ENCODE measurements around the gene ATXN1.

Gene ATXN1

DNA sequence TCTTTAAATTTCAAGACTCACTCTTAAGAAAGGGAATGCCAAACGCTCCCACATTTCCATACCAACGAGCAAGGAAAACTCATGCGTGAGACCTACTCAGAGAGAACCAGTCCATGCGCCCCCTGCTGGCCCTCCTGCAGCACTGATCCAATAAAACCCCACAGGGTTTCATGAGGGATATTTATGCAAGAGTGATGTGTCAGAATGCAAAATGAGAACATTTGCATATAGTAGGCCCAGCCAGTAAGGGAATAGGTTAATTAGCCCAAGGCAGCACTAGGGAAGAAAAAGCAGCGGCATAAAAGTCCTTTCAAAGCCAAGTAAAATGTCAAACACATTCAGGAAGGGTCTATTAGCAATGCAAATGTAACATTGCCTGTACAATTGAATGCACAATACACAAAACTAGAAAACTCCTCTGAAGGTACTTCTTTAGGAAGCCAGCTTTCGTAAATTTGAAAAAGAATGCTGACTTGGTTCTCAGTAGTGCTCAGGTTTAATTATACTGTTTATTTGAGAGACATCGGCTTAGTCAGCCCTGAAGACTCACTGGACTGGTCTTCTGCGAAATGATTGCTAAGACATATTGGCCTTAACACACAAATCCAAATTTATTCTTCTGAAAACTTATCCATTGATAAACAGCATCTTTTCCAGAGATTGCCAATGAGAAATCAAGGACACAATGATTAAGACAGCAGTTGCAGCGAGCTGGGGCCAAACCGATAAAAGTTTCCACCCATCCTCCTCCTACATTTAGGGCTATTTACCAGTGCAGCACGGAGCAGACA, 429.7 kb downstream of the ATXN1 start:
- peak; percentile 87 for DNase-seq (ENCODE audit: low spot score)

DNA sequence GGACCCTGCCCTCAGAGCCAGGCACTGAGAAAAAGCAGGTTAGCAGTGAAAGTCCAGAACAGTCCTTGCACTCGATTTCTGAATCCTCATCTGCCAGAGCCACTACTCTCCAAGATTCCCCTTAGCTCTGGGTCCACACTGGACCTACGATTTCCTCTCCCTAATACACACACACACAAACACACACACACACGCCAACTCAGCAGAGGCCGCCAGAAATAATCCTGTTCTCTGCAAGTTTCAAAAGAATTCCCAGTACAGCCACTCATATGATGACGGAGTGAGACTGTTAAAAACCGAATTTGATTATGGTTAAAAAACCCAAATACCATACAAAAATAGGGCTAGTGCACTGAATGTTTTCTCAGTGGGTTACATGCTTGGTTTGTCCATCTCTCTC, 432.0 kb downstream of the ATXN1 start:
- no peak for DNase-seq (ENCODE audit: low spot score)

DNA sequence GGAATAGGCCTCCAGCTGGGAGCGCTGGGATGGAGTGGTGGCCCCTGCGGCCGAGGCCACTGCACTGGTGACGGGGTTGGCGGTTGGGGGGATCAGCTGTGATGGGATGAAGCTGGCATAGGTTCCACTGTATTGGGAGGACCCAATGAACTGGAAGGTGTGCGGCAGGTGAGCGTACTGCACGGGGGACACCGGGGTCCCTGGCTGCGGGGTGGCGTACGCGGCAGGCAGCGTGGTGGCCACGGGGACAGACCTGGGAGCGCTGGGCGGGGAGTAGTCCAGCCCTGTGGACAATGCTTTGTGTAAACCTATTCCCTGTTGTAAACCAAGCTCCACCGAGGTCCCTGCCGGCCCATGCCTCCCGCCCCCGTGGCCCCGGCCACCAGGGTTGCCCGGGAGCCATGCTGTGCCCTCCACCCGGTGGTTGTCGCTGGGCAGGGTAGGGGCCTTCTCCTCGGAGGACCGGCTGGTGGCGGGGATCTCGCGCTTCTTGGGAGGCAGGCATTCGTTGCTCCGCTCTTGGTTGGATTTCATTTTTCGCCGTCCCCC, 433.4 kb downstream of the ATXN1 start:
- DNase-seq (ENCODE audit: low spot score), result no peak

DNA sequence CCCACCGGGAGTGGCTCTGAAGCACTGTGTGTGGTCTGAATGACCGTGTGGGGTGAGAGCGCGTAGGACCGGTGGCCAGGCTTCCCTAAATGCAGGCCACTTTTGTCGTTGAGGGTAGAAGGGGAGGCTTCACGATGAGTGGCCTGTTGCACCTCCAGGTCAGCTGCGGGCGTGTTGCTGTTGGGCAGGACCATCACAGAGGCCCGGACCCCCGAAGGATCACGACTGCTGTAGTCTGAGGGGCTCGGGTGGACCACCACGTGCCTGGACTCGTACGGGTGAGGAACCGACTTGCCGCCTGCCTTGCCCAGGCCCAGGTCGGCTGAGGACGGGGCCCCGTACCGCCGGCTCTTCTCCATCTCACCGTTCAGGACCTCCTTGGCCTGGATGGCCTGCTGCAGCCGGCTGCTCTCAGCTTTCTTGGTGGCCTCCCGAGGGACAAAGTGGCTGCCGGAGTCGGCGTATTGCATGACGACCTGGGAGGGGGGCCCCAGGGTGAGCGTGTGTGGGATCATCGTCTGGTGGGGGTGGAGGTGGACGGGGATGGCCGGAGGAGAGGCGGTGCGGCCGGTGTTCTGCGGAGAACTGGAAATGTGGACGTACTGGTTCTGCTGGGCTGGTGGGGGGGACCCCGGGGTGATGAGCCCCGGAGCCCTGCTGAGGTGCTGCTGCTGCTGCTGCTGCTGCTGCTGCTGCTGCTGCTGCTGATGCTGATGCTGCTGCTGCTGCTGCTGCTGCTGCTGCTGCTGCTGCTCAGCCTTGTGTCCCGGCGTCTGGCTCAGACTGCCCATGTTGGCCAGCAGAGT, 434.1 kb downstream of the ATXN1 start:
- DNase-seq (ENCODE audit: low spot score), result no peak

DNA sequence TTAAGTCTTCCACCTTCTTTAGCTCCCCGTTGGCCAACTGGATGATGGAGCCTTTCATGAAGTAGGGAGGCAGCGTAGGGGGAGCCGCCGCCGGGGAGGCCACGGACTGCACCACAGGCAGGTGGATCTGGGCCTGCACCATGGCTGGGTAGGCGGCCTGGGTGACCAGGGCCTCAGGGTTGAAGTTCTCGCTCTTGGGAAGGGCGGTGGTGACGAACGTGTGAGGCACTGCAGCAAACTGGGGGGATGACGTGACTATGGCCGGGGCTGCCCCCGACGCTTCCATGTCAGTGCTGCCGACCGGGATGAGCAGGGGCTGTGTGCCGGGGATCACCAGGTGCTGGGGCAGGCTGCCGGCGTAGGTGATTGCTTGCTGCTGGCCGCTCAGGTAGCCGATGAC, 434.7 kb downstream of the ATXN1 start:
- no peak for DNase-seq (ENCODE audit: low spot score)

DNA sequence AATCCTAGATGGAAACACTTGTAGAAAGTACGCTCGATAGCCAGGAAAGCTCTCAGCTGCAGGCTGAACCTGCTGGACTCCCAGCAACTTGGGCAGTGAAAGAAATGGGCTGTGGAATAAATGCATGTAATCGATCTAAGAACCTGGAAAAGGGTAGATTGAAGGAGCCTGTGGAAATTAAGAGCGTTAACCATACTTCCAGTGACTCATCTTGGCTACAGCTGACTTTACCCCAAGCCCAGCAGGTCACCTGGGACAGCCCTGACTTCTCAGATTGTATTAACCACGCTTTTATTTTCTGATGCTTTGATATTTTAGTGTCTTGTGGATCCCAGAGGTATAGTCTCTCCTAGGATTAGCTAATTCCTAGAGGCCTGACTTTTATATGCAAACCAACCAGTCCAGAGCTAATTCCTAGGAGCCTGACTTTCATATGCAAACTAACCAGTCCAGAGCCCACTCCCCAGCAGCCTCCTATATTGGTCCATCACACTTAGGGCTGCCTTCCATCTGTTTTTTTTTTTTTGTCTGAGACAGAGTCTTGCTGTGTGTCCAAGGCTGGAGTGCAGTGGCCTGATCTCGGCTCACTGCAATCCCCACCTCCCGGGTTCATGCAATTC, 436.5 kb downstream of the ATXN1 start:
- no peak for DNase-seq (ENCODE audit: low spot score)

DNA sequence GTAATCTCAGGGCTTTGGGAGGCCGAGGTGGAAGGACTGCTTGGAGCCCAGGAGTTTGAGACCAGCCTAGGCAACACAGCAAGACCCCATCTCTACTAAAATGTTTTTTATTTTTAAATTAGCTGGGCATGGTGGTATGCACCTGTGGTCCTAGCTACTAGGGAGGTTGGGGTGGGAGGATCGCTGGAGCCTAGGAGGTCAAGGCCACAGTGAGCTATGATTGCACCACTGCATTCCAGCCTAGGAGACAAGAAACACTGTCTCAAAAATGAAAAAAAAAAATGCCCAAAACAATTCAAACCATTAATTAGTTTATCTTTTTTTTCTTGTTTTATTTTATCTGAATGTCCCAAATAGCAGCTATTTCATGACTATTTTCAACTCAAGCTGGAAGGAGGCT, 437.1 kb downstream of the ATXN1 start:
- DNase-seq (ENCODE audit: low spot score), result no peak

DNA sequence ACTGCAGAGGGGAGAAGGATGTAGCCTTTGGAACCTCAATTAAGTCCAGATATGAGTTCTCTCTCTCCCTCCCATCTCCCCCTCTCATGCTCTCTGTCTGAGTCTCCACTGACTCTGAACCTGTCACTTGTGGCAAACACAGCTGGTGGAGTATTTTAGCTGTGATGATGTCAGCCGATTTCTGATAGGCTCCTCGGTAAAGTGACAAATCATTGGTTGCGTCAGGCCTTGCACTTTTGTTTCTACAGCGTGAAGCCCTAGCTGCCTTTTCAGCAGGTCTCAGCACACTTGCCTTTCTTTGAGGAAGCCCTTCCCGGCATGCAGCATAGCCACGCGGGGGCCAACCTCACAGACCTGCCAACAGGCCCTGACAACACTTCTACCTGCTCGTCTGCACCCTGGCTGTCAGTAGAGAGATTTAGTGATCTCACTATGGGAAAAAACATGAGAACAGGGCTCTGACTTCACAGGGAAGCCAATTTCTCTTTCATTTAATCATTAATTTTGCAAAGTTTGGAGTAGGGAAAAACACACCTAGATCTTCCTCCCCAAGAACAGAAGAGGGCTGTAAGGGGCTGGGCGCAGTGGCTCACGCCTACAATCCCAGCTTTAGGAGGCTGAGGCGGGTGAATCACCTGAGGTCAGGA, 438.5 kb downstream of the ATXN1 start:
- peak; percentile 94 for DNase-seq (ENCODE audit: low spot score)

DNA sequence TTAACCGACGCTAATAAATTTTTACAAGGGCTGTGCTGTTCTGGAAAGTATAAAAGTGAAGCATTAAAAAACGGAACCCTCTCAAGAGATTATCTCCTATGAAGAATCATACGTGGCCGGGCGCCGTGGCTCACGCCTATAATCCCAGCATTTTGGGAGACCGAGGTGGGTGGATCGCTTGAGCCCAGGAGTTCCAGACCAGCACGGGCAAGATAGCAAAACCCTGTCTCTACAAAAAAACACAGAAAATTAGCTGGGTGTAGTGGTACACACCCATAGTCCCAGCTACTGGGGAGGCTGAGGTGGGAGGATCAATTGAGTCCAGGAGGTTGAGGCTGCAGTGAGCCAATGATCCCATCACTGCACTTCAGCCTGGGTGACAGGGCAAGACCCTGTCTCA, 439.4 kb downstream of the ATXN1 start:
- no peak for DNase-seq (ENCODE audit: low spot score)

DNA sequence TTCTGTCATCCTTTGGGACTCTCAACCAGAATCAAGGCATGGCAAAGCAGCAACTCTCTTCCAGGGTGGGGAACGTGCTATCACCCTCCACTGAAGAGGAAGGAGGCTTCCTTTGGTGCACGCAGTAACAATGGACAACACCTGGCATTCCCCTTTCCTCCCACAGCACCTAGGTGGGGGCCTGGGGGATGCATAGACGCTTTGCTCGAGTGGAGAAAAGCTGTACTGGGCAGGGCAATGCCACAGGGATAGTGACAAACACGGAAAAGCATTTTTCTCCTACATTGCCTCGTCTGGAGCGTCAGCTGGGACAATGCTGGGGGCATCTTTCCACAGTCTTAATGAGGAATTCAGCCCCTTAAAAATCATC, 439.9 kb downstream of the ATXN1 start:
- DNase-seq (ENCODE audit: low spot score), result no peak

DNA sequence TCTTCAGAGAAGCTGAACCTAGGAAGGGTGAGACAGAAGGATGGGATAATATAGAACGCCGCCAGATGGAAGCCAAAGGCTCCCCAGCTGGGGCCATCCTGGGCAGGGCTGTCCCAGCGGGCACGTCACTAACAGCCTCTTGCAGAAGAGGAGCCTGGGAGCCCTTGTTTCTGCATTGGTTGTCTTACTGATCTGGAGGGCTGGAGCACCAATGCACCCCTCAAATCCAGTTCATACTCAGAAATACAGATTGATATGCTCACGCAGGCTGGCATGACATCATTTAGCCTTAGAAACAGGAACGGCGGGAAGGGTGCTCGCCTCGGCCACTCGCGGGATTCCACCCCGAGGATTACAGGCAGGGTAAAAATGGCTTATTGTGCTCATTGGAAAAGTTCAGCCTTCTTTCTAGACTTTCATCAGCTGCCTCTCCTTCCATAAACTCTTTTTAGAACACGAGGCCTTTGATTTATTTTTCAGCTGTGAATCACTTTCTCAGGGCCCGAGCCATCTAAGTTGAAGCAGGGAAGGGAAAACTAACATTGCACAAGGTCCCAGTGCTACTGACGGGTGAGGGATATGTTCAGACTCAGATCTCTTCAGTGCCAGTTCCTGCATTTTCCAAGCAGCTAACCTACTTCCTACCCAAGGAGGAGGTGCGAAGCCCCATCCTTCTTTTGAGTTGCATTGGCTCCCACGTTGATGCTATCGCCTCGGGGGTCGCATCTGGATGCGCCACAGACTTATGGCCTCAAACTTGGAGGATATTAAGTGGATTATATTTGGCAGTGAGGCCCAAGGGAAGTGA, 440.5 kb downstream of the ATXN1 start:
- no peak for DNase-seq (ENCODE audit: low spot score)

DNA sequence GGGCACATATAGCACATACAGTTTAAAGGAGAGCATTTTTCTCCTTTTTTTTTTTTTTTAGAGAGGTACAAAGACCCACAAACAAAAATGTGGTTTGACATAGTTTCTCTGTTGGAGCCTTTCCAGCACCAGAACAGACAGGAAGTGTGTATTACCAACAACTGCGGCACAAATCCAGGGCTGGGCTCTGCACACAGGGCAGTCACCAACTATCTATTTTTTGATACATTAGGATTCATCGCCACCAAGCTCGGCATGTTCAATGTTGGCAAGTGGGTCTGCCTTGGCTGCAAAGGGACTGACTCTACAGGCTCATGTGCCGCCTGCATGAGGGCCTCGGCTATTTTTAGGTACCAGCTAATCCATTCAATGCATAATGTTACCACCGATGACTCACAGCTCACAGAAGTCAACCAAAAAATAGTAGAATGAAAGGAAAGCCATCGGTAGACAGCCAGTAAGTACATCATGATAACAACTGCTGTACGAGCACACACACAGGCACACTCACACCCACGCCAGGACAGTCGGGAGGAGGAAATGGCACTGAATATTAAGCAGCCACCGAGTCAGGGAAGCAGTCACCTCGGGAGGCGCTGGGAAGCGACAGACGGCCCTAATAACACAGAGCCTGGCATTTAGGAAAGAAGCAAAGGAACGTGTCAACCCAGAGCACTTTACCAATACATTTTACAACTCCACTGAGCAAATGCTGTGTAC, 441.3 kb downstream of the ATXN1 start:
- DNase-seq (ENCODE audit: low spot score), result peak; percentile 91

DNA sequence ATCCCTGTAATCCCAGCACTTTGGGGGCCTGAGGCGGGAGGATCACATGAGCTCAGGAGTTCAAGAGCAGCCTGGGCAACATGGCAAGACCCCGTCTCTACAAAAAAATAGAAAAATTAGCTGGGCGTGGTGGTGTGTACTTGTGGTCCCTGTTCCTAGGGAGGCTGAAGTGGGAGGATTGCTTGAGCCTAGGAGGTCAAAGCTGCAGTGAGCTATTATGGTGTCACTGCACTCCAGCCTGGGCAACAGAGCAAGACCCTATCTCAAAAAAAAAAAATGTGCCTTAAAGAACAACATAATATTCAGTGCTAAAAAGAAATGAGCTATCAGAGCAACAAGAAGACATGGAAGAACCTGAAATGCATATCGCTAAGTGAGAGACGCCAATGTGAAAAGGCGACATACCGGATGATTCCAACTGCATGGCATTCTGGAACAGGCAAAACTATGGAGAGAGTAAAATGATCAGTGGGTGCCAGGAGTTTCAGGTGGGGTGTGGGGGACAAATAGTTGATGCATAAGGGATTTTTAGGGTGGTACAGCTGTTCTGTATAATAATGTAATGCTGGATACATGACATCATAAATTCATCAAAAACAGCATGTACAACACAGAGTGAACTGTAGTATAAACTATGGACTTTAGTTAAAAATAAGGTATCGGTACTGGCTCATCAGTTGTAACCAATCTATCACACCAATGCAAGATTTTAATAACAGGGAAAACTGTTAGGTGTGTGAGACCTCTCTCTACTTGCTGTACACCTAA, 442.1 kb downstream of the ATXN1 start:
- DNase-seq (ENCODE audit: low spot score), result no peak

DNA sequence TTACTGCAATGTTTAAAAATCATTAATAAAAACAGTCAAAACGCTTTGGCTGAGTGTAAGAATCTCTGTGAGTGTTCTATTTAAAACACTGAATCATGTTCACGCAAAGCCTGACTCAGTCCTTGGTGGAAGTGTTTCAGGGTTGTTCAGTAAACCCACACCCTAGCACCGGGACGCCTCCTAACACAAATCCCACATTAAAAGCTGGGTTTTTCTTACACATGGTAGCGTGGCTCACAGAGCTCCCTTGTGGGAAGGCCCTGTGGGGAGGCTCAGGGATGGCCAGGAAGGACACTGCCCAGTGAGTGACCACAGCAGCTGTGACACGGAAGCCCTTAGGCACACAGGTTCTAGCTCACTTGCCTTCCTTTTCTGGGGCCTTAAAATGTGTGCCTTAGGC, 442.7 kb downstream of the ATXN1 start:
- peak; percentile 22 for DNase-seq (ENCODE audit: low spot score)

DNA sequence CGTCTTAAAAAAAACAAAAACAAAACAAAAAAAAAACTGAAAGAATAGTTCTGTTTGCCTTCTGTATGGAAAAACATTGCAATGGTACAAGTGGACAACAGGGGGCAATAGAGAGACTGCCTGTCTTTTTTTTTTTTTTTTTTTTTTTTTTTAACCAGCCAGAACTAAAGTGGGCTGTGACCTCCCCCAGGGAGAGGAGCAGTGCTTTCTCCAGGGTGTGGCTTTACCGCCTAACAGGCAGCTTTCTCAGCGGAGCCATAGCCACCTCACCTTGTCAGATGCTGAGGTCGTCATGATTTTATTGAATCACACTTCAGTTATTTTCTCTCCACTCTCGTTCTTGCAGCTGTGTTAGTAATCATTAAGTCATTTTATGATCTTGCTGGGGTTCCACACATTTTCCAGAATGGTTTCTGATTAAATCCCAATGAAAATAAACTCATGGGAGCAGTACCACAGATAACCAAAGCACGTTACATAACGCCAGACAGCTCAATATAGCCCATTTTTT, 444.5 kb downstream of the ATXN1 start:
- DNase-seq (ENCODE audit: low spot score), result peak; percentile 63

DNA sequence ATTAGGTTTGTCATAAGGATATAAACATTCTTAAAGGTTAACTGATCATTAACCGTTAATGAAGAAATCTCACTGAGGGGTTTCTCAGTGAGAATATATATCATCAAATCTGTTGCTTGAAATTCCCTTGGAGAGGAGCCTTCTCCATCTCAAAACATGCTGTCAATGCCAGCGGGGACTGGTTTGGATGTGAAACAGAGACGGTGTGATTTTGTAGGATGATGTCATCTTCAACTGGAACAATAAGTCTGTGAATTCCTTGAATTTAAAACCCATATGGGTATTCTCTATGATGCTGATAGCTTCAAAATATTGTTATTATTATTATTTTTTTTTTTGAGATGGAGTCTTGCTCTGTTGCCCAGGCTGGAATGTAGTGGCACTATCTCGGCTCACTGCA, 447.0 kb downstream of the ATXN1 start:
- no peak for DNase-seq (ENCODE audit: low spot score)

DNA sequence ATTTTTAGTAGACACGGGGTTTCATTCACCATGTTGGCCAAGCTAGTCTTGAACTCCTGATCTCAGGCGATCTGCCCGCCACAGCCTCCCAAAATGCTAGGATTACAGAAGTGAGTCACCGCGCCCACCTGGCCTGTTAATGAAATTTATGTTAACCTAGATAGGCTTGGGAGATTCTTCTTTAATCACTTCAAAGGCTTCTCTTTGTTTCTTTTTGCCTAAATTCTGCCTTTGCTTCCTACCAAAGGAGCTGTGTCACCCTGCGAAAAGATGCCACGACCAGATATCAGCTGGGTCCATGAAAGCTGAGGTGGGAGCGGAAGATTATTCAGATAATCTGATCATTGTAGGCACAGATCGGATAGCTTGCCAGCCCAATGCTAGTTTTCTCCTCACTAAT, 447.5 kb downstream of the ATXN1 start:
- DNase-seq (ENCODE audit: low spot score), result no peak

DNA sequence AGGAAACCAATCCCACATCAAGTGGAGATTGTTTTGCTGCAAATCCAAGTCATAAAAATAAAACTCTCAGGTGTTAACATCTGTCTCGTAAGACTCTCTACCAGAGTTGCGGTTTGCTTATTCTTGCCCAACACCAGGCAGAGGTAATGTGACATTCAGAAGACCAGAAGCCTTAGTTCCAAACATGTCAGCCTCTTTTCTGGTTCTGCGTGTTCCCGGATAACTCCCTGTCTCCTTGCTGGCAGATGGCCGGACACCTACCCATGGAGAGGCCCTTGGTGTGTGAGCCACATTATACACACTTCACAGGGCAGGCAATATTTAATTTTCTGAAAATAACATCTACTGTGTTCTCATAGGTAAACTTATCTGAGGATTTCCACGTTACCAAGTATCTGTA, 449.5 kb downstream of the ATXN1 start:
- DNase-seq (ENCODE audit: low spot score), result no peak

DNA sequence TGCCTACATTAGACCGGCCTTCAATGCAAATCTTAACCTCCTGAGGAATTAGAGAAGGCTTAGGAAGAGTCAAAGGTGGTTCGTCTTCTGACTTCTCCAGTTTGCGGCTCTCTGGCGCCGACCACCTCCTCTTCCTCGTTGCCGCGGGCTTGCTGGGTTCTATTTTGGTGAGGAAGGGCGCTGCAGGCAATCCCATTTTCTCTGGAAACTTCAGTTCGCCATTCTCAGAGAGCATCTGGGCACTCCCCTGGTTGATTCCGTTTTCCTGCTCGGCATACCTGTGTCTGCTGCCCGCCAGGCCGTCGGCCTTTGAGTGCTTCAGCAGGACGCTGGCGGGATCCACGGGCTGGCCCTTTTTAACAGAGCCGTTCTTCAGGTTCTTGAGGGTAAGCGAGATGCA, 454.9 kb downstream of the ATXN1 start:
- DNase-seq (ENCODE audit: low spot score), result no peak

DNA sequence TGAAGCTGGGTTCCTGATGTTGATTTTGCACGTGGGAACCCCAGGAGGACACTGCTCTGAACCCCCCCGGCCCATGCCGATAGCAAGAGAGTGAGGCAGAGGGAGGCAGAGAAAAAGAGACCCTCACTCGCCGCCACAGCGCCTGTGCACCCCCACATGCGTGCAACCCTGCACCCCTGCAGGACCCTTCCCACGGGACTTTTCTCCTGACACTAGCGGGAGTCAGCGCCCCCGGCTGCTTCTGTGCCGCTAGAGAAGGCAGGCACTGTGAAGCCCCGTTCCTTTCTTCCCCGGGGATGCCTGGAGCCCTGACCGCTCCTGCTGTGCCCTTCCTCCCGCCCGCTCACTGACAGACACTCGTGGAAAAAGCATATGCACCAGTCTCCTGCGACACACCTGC, 455.5 kb downstream of the ATXN1 start:
- DNase-seq (ENCODE audit: low spot score), result no peak

Measured in RKO (cell line).